Memory B cell (primary cell): ENCODE results near the gene IMPACT.

ENCODE experiments used
- ATAC-seq: fragments of 150-1000 bp; cut with Tn5 transposase; 2 replicates; pipeline ENCODE4 v1.10.0; 2021; ENCODE audit warnings: low read depth, mild to moderate bottlenecking, moderate library complexity
- DNase-seq, 2 donors: peaks; one replicate each; pipeline ENCODE4 v3.0.0; 2022; ENCODE audit warnings: low spot score in 2 of 2
- H3K27ac Mint-ChIP-seq: one replicate; pipeline ENCODE4 v1.8.0; 2022; ENCODE audit warnings: mild to moderate bottlenecking, moderate library complexity, mixed read lengths
- H3K27me3 Mint-ChIP-seq: one replicate; pipeline ENCODE4 v1.8.0; 2022; ENCODE audit warnings: mixed read lengths
- H3K36me3 Mint-ChIP-seq: one replicate; pipeline ENCODE4 v1.8.0; 2022; ENCODE audit warnings: mild to moderate bottlenecking, mixed read lengths
- H3K4me1 Mint-ChIP-seq: one replicate; pipeline ENCODE4 v1.8.0; 2022; ENCODE audit warnings: mixed read lengths
- H3K4me3 Mint-ChIP-seq: one replicate; pipeline ENCODE4 v1.8.0; 2022; ENCODE audit warnings: mild to moderate bottlenecking, moderate library complexity, mixed read lengths
- H3K9me3 Mint-ChIP-seq: one replicate; pipeline ENCODE4 v1.8.0; 2022; ENCODE audit warnings: mixed read lengths

Gene IMPACT

GRCh38 chr18:24502667-24503523, 76.4 kb downstream of the IMPACT start:
- Mint-ChIP-seq H3K36me3 (peaks cover 2% of the 10 kb centered on the region), H3K9me3 (no peaks in the 10 kb centered on the region), H3K4me3 (no peak overlapping the region), H3K27ac (no peak overlapping the region), H3K27me3 (peaks cover 10% of the 10 kb centered on the region), H3K4me1 (no peaks in the 10 kb centered on the region)
- ATAC-seq (no peak), DNase-seq (no peak)
